ENCODE results near the gene TMEM86A.

The TMEM86A gene

DNA sequence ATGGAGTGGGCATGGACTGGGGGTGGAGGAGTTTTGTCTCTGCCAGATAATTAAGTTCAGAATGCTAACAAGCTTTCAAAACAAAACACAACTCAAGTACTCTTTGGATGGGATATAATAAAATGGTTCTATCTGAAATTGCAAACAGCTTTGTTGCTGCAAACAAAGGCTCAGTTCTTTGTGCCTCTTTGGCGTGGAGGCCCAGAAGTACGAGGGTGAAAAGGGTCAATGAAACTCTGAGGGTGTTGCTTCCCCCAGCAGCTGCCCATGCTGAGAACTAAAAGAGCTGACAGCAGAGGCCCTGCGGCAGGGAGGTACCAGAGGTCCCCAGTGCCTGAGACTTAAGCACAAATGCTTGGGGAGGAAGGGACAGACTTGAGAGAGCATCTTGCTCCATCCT is 53.9 kb downstream of the TMEM86A start:
- TF ChIP-seq, protein P1, sequence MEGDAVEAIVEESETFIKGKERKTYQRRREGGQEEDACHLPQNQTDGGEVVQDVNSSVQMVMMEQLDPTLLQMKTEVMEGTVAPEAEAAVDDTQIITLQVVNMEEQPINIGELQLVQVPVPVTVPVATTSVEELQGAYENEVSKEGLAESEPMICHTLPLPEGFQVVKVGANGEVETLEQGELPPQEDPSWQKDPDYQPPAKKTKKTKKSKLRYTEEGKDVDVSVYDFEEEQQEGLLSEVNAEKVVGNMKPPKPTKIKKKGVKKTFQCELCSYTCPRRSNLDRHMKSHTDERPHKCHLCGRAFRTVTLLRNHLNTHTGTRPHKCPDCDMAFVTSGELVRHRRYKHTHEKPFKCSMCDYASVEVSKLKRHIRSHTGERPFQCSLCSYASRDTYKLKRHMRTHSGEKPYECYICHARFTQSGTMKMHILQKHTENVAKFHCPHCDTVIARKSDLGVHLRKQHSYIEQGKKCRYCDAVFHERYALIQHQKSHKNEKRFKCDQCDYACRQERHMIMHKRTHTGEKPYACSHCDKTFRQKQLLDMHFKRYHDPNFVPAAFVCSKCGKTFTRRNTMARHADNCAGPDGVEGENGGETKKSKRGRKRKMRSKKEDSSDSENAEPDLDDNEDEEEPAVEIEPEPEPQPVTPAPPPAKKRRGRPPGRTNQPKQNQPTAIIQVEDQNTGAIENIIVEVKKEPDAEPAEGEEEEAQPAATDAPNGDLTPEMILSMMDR (IDR thresholded peaks at IDR 0.05; ENCODE audit: control insufficient read depth, extremely low read depth, insufficient read depth): no peak
- DNase-seq (ENCODE audit: low read depth): no peak

GRCh38 chr11:18754308-18754707 is 55.7 kb downstream of the TMEM86A start:
- TF ChIP-seq, protein P1 (IDR thresholded peaks at IDR 0.05; ENCODE audit: control insufficient read depth, extremely low read depth, insufficient read depth): no peak
- H3K4me3 ChIP-seq (ENCODE audit: low read depth, low read length): no peak overlapping the region
- DNase-seq (ENCODE audit: low read depth): no peak

More for the DNA sequence above, 53.9 kb downstream of the TMEM86A start:
- H3K4me3 ChIP-seq (ENCODE audit: low read depth, low read length): no peak overlapping the region

Measured in LNCaP clone FGC (cell line).